Endodermal cell (in vitro differentiated cells): ENCODE data around the gene KAZALD1. TPM values are rescaled to one million over a fixed set of nuclear protein-coding genes. Genes with fewer than 3 reads are reported as not detected.

Source experiments
- DNase-seq: peaks from one replicate; pipeline ENCODE4 v3.0.0-alpha.2; 2017
- H3K27ac ChIP-seq: 2 replicates; pipeline ENCODE4 v1.5.1; 2013; ENCODE audit warnings: mild to moderate bottlenecking, low read depth, low read length, moderate library complexity
- H3K27me3 ChIP-seq: 2 replicates; pipeline ENCODE4 v1.6.1; 2013; ENCODE audit warnings: mild to moderate bottlenecking, low read length, moderate library complexity; ENCODE audit not compliant: insufficient read depth, control insufficient read depth, poor library complexity, severe bottlenecking
- H3K36me3 ChIP-seq: 2 replicates; pipeline ENCODE4 v1.7.0; 2013; ENCODE audit warnings: mild to moderate bottlenecking, low read length, moderate library complexity; ENCODE audit not compliant: control insufficient read depth, insufficient read depth
- H3K4me1 ChIP-seq: one replicate; pipeline ENCODE4 v1.7.0; 2013; ENCODE audit warnings: low read length; ENCODE audit not compliant: control insufficient read depth, insufficient read depth
- H3K4me3 ChIP-seq: 2 replicates; pipeline ENCODE4 v1.5.1; 2013; ENCODE audit warnings: mild to moderate bottlenecking, low read length, moderate library complexity
- H3K9ac ChIP-seq: 2 replicates; pipeline ENCODE4 v1.6.1; 2013; ENCODE audit warnings: mild to moderate bottlenecking, low read length, moderate library complexity; ENCODE audit not compliant: poor library complexity, severe bottlenecking; ENCODE audit errors: extremely low read depth
- H3K9me3 ChIP-seq: 2 replicates; pipeline ENCODE4 v1.6.1; 2013; ENCODE audit warnings: mild to moderate bottlenecking, low read length, moderate library complexity; ENCODE audit not compliant: control insufficient read depth
- H3K27ac Mint-ChIP-seq: 2 replicates; pipeline ENCODE4 v1.8.0; 2020; ENCODE audit warnings: mixed read lengths
- H3K27me3 Mint-ChIP-seq: 2 replicates; pipeline ENCODE4 v1.8.0; 2021; ENCODE audit warnings: mild to moderate bottlenecking, mixed read lengths; ENCODE audit not compliant: insufficient read depth
- H3K36me3 Mint-ChIP-seq: 2 replicates; pipeline ENCODE4 v1.8.0; 2020; ENCODE audit warnings: low read depth, mixed read lengths
- H3K4me1 Mint-ChIP-seq: 2 replicates; pipeline ENCODE4 v1.8.0; 2020; ENCODE audit warnings: mixed read lengths
- H3K4me3 Mint-ChIP-seq: 2 replicates; pipeline ENCODE4 v1.8.0; 2020; ENCODE audit warnings: mild to moderate bottlenecking, moderate library complexity, mixed read lengths
- H3K9me3 Mint-ChIP-seq: 2 replicates; pipeline ENCODE4 v1.8.0; 2020; ENCODE audit warnings: mild to moderate bottlenecking, mixed read lengths
- WGBS, 2 experiments: methylation state at CpG; one replicate each; pipeline versions ENCODE4 v1.1.5 to v1.1.7; 2013; ENCODE audit warnings: missing lambda C conversion rate in 2 of 2, mixed read lengths in 1 of 2; ENCODE audit not compliant: insufficient coverage in 1 of 2, insufficient read length in 1 of 2; 5-methylcytosine and 5-hydroxymethylcytosine counted together
- total RNA-seq, 2 donors: library from RNA; stranded (reverse); fragmentation: NEBNext Ultra II Directional in 1 of 2; extraction: Animal tissue kit (Norgen Biotek cat#: 25700) in 1 of 2; gene quantifications; 2 replicates in 1 of 2; 3 replicates in 1 of 2; pipeline ENCODE4 v1.2.1, GENCODE V29; 2021
- TF ChIP-seq, protein P1 (sequence below): fragments of 200-600 bp; sonication (generic); conservative IDR thresholded peaks from 2 replicates; pipeline ENCODE4 v1.5.0; 2021; ENCODE audit warnings: antibody characterized with exemption, mild to moderate bottlenecking

Gene KAZALD1
- total RNA-seq, 2 donors from 2014 or later, result 5.2 to 10.0 TPM

DNA sequence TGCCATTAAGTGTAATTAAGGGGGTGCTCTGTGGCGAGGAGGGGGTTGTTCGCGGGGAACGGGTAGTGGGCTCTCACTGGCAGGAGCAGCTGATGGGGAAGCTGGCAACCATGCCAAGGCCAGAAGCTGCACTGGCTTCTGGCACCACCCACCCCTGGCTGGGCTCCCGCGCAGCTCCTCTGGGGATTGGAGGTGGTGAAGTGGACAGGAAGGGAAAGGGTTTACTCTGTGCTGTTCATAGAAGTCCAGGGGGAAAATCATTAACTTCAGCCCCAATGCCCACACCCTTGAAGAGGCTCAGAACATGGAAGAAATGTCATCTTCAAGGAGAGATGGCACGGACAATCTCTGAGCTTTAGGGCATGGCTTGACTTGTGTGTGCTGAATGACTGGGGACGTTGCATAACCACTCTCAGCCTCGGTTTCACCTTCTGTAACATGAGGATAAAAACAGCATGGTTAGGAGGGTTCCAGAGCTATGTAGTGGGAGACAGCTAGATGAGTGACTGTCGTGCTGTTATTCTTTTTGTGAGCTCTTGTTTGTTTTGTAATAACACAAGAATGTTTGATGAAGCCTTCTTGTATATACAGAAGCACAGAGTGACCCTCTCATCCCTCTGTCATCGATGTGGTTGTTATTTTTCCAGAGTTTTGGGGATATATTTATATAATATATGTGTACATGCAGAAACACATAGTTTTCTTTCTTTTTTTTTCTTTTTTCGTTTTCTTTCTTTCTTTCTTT, 29.9 kb downstream of the KAZALD1 start:
- 68 to 85% methylated on average over 4 to 11 of the region's 12 CpGs for WGBS, 2 experiments
- H3K4me1 ChIP-seq, result peaks cover 2% of the 10 kb centered on the region
- TF ChIP-seq, protein P1, sequence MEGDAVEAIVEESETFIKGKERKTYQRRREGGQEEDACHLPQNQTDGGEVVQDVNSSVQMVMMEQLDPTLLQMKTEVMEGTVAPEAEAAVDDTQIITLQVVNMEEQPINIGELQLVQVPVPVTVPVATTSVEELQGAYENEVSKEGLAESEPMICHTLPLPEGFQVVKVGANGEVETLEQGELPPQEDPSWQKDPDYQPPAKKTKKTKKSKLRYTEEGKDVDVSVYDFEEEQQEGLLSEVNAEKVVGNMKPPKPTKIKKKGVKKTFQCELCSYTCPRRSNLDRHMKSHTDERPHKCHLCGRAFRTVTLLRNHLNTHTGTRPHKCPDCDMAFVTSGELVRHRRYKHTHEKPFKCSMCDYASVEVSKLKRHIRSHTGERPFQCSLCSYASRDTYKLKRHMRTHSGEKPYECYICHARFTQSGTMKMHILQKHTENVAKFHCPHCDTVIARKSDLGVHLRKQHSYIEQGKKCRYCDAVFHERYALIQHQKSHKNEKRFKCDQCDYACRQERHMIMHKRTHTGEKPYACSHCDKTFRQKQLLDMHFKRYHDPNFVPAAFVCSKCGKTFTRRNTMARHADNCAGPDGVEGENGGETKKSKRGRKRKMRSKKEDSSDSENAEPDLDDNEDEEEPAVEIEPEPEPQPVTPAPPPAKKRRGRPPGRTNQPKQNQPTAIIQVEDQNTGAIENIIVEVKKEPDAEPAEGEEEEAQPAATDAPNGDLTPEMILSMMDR, result no peak
- no peak overlapping the region for H3K4me3 Mint-ChIP-seq
- H3K27ac Mint-ChIP-seq, result no peak overlapping the region
- peaks cover 45% of the 10 kb centered on the region for H3K27me3 ChIP-seq
- H3K9me3 Mint-ChIP-seq, result no peaks in the 10 kb centered on the region
- no peak overlapping the region for H3K4me3 ChIP-seq
- no peaks in the 10 kb centered on the region for H3K36me3 Mint-ChIP-seq
- H3K9me3 ChIP-seq, result no peaks in the 10 kb centered on the region
- peaks cover 44% of the 10 kb centered on the region for H3K27me3 Mint-ChIP-seq
- H3K9ac ChIP-seq, result no peak overlapping the region
- peaks cover 5% of the 10 kb centered on the region for H3K4me1 Mint-ChIP-seq
- no peaks in the 10 kb centered on the region for H3K36me3 ChIP-seq
- no peak overlapping the region for H3K27ac ChIP-seq
- DNase-seq, result no peak

DNA sequence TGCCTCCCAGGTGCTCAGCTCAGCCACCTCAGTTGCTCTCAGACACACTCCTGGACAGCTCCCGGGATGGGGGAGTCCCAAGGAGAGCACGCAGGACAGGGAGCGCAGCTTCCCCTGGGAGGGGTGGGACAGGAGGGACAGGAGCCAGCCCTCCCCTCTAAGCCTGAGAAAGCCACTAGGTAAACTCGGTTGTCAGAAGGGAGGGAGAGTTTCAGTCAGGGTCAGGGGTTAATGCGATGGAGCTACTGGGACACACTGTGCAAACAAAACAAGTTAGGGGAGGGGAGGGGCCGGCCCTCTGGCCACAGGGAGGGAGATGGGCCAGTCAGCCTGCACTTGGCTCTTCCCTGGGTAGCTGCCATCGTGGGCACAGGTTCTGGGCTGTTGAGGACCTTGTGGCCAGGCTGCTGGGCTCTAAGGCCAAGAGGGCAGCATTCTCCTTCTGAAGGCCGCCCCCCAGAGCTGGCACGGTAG, 31.1 kb downstream of the KAZALD1 start:
- Histone ChIP-seq H3K36me3 (no peaks in the 10 kb centered on the region), H3K4me3 (no peak overlapping the region), H3K27ac (no peak overlapping the region), H3K9ac (no peak overlapping the region), H3K4me1 (peaks cover 2% of the 10 kb centered on the region), H3K9me3 (no peaks in the 10 kb centered on the region), H3K27me3 (peaks cover 51% of the 10 kb centered on the region)
- TF ChIP-seq, protein P1, result no peak
- H3K36me3 Mint-ChIP-seq, result no peaks in the 10 kb centered on the region
- WGBS, 2 experiments, result 48 to 56% methylated on average over 4 to 9 of the region's 9 CpGs
- no peak overlapping the region for H3K4me3 Mint-ChIP-seq
- H3K9me3 Mint-ChIP-seq, result no peaks in the 10 kb centered on the region
- H3K4me1 Mint-ChIP-seq, result peaks cover 5% of the 10 kb centered on the region
- peak; percentile 57 for DNase-seq
- no peak overlapping the region for H3K27ac Mint-ChIP-seq
- H3K27me3 Mint-ChIP-seq, result peaks cover 44% of the 10 kb centered on the region

DNA sequence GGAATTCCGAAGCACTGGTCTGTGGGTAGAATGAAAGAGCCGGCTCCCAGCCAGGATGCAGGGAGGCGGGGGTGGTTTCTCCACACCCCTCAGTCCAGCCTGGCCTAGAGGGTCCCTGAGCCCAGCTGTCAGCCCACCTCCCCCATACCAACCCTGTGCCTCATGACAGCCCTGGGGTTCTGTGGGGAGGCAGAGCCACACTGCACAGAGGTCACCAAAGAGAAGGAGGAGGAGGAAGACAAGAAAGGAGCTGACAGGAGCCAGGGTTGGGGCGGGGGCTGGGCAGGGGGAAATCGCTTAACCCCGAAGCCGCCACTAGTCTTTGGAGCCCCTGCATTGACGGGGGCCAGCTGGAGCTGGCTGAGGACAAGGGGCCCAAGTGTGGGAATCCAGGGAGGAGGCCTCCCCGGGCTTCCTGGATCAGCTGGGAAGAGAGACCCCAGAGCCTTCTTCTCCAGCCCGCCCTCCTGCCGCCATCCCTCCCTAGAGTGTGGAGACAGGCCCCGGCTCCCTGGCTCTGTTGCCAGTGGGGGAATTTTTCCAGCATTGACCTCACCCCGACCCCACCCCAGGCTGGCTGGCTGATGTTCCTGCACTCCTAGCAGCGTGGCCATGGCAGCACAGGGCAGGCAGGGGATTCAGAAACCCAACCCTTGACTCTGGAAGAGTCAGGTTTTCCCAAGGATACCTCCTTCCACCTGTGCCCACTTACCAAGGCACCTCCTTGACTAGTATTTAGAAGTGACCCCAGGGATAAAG, 32.5 kb downstream of the KAZALD1 start:
- peaks cover 41% of the 10 kb centered on the region for H3K27me3 Mint-ChIP-seq
- H3K27me3 ChIP-seq, result peaks cover 44% of the 10 kb centered on the region
- H3K4me3 Mint-ChIP-seq, result no peak overlapping the region
- H3K4me3 ChIP-seq, result no peak overlapping the region
- peaks cover 2% of the 10 kb centered on the region for H3K4me1 ChIP-seq
- DNase-seq, result peak; percentile 52
- H3K9me3 Mint-ChIP-seq, result no peaks in the 10 kb centered on the region
- TF ChIP-seq, protein P1, result no peak
- WGBS, 2 experiments, result 57 to 82% methylated on average over 5 to 14 of the region's 14 CpGs
- H3K9me3 ChIP-seq, result no peaks in the 10 kb centered on the region
- H3K36me3 ChIP-seq, result no peaks in the 10 kb centered on the region
- H3K4me1 Mint-ChIP-seq, result peaks cover 5% of the 10 kb centered on the region
- H3K27ac Mint-ChIP-seq, result no peak overlapping the region
- H3K36me3 Mint-ChIP-seq, result no peaks in the 10 kb centered on the region
- H3K27ac ChIP-seq, result no peak overlapping the region
- H3K9ac ChIP-seq, result no peak overlapping the region
